ENCODE results near the gene EDEM3. TPM values are rescaled to one million over a fixed set of nuclear protein-coding genes. Genes with fewer than 3 reads are reported as not detected.

The EDEM3 gene
- total and polyA plus RNA-seq, 12 donors: 7.8 to 26.8 (median 17.8) TPM

DNA sequence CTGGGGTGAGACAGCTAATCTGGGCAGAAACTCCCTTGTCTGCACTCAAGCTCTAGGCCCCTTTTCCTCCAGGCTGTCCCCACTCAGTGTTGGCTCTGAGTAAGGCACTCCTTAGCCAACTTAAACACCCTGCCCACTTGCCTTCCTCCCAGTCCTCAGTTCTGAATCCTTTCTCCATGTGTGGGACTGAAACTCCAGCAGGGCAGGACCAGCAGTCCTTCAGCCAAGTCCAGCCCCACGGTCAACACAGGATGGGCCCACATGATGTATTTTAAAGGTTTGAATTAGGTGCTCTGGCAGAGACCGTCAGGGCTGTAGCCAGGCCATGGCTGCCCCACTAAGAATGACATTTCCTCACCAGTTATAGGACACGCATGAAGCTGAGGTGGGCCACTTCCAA lies 107.8 kb downstream of the EDEM3 start:
- DNase-seq: no peak
- Histone ChIP-seq H3K4me1 (peaks cover 4 to 32% (median 17%) of the 10 kb centered on the region in 9 donors), H3K36me3 (no peaks in the 10 kb centered on the region), H3K9me3 (no peaks in the 10 kb centered on the region), H3K27me3 (no peaks in the 10 kb centered on the region), H3K27ac (no peak overlapping the region), H3K4me3 (no peak overlapping the region)
- WGBS, 2 donors: 83 to 85% methylated on average over 3 of the region's 3 CpGs
- TF ChIP-seq, protein P1, sequence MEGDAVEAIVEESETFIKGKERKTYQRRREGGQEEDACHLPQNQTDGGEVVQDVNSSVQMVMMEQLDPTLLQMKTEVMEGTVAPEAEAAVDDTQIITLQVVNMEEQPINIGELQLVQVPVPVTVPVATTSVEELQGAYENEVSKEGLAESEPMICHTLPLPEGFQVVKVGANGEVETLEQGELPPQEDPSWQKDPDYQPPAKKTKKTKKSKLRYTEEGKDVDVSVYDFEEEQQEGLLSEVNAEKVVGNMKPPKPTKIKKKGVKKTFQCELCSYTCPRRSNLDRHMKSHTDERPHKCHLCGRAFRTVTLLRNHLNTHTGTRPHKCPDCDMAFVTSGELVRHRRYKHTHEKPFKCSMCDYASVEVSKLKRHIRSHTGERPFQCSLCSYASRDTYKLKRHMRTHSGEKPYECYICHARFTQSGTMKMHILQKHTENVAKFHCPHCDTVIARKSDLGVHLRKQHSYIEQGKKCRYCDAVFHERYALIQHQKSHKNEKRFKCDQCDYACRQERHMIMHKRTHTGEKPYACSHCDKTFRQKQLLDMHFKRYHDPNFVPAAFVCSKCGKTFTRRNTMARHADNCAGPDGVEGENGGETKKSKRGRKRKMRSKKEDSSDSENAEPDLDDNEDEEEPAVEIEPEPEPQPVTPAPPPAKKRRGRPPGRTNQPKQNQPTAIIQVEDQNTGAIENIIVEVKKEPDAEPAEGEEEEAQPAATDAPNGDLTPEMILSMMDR (IDR thresholded peaks at IDR 0.05): no peak
- peak in 1 of 8 donors; percentile 11 for ATAC-seq
- intact Hi-C loops (cut with DNase I): no loop called here

- ATAC-seq (no peak), DNase-seq (no peak)
- H3K36me3 ChIP-seq: no peaks in the 10 kb centered on the region
- TF ChIP-seq, protein P1 (IDR thresholded peaks at IDR 0.05): no peak
- H3K27me3 ChIP-seq: no peaks in the 10 kb centered on the region
- H3K4me1 ChIP-seq: peaks cover 4 to 32% (median 17%) of the 10 kb centered on the region in 9 donors
- intact Hi-C loops (cut with DNase I): no loop called here
- no peaks in the 10 kb centered on the region for H3K9me3 ChIP-seq
- H3K27ac ChIP-seq: no peak overlapping the region
- WGBS, 2 donors: 90 to 94% methylated on average over 3 of the region's 3 CpGs
- H3K4me3 ChIP-seq: no peak overlapping the region
These were observed 108.4 kb downstream of the EDEM3 start for GRCh38 chr1:184646178-184646701.

GRCh38 chr1:184644771-184645170 lies 109.9 kb downstream of the EDEM3 start:
- WGBS, 2 donors: 98% methylated on average over 11 of the region's 11 CpGs
- intact Hi-C loops (cut with DNase I): no loop called here

GRCh38 chr1:184643661-184644060 lies 111.0 kb downstream of the EDEM3 start:
- no peaks in the 10 kb centered on the region for H3K27me3 ChIP-seq
- TF ChIP-seq, protein P1 (IDR thresholded peaks at IDR 0.05): no peak
- no peaks in the 10 kb centered on the region for H3K36me3 ChIP-seq
- intact Hi-C loops (cut with DNase I): no loop called here
- 76 to 80% methylated on average over 1 of the region's 1 CpG for WGBS, 2 donors
- ATAC-seq (no peak), DNase-seq (no peak)
- no peak overlapping the region for H3K4me3 ChIP-seq
- H3K4me1 ChIP-seq: peaks cover 0 to 16% (median 5%) of the 10 kb centered on the region in 9 donors
- no peaks in the 10 kb centered on the region for H3K9me3 ChIP-seq
- H3K27ac ChIP-seq: no peak overlapping the region

More at GRCh38 chr1:184644771-184645170, 109.9 kb downstream of the EDEM3 start:
- Histone ChIP-seq H3K9me3 (no peaks in the 10 kb centered on the region), H3K27ac (no peak overlapping the region), H3K36me3 (no peaks in the 10 kb centered on the region), H3K4me3 (no peak overlapping the region), H3K4me1 (peaks cover 3 to 27% (median 15%) of the 10 kb centered on the region in 9 donors), H3K27me3 (no peaks in the 10 kb centered on the region)
- TF ChIP-seq, protein P1 (IDR thresholded peaks at IDR 0.05): no peak
- DNase-seq: no peak
- no peak for ATAC-seq
